ENCODE results near the gene ZNF664.

ZNF664 gene

GRCh38 chr12:124010687-124011086 lies 37.7 kb downstream of the ZNF664 start:
- Mint-ChIP-seq H3K9me3 (no peaks in the 10 kb centered on the region), H3K36me3 (peaks cover 35% of the 10 kb centered on the region)

GRCh38 chr12:124011435-124012115 lies 38.6 kb downstream of the ZNF664 start:
- Mint-ChIP-seq H3K9me3 (no peaks in the 10 kb centered on the region), H3K27ac (no peak overlapping the region), H3K4me1 (peaks cover 10% of the 10 kb centered on the region), H3K27me3 (no peaks in the 10 kb centered on the region), H3K36me3 (peaks cover 35% of the 10 kb centered on the region), H3K4me3 (no peak overlapping the region)
- no peak for DNase-seq (ENCODE audit: low spot score in 2 of 2)
- no peak for ATAC-seq (ENCODE audit: low read depth)

More at GRCh38 chr12:124010687-124011086, 37.7 kb downstream of the ZNF664 start:
- DNase-seq (ENCODE audit: low spot score in 2 of 2) (no peak), ATAC-seq (ENCODE audit: low read depth) (no peak)
- Mint-ChIP-seq H3K4me1 (peaks cover 19% of the 10 kb centered on the region), H3K27ac (peak overlapping the region; percentile 12), H3K27me3 (no peaks in the 10 kb centered on the region), H3K4me3 (no peak overlapping the region)

DNA sequence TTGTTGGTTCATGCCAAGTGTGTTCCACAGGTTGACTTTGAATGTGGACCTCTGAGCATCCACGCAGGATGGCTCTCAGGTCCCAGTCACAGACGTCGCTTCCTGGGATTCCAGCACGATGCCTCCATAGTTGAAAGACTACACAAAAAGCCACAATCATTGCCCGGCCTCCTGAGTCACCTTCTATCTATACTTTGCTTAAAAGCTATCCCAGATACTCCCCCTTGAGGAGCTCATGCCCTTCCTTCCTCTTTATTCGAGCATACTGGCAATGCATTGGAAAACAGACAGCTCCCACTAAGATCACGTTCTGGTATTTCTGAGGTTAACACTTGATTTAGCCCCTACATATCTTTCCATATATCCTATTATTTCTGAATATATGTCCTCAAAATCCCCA lies 40.1 kb downstream of the ZNF664 start:
- Mint-ChIP-seq H3K4me3 (no peak overlapping the region), H3K4me1 (peaks cover 4% of the 10 kb centered on the region), H3K9me3 (no peaks in the 10 kb centered on the region), H3K27me3 (no peaks in the 10 kb centered on the region), H3K27ac (no peak overlapping the region), H3K36me3 (peaks cover 32% of the 10 kb centered on the region)
- ATAC-seq (ENCODE audit: low read depth), result no peak
- no peak for DNase-seq (ENCODE audit: low spot score in 2 of 2)

DNA sequence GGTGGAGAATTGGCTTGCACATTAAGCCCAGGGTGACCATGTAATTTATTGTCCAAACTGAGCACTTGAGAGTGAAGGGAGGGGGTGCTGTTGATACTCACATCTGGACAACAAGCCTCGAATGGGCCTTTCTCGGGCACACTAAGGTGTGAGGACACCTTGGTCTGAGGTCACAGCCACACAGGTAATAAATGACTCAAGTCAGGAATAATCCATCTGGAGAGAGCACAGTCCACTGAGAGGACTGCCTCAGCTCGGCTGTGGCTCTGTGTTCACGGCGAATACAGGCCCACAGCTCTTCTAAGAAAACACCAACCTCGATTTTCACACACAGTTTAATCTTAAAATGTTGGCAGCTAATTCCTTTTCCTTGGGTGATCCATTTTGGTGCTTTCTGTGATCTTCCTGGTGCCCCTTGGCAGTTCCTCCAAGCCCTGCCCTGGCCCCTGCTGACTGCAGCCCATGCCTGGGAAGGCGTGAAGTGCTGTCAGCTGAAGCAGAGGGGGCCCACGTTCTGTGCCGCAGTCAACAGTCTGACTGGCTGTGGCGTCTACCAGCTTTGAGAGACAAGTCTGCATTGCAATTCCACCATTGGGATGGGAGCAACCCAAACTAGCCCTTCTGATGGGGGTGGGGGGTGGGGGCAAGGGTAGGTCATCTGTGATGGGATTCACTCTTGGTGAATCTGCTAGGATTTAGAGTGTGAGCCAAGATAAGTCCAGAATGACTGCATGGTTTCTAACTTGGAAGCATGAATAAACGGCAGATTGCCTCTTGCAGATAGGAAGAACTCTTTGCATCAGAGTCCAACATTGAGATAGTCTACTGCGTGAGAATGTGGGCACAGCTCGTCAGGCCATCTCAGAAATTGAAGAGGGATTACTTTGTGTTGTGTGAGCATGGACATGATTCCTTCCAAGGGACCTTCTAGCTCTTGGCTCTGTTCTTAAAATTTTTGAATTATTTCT lies 42.8 kb downstream of the ZNF664 start:
- H3K4me1 Mint-ChIP-seq, result peaks cover 5% of the 10 kb centered on the region
- DNase-seq (ENCODE audit: low spot score in 2 of 2) (no peak), ATAC-seq (ENCODE audit: low read depth) (no peak)

GRCh38 chr12:124017064-124017463 lies 44.0 kb downstream of the ZNF664 start:
- Mint-ChIP-seq H3K4me3 (no peak overlapping the region), H3K27me3 (no peaks in the 10 kb centered on the region), H3K27ac (no peak overlapping the region), H3K4me1 (peaks cover 5% of the 10 kb centered on the region), H3K9me3 (no peaks in the 10 kb centered on the region), H3K36me3 (peaks cover 18% of the 10 kb centered on the region)
- no peak for ATAC-seq (ENCODE audit: low read depth)
- DNase-seq (ENCODE audit: low spot score in 2 of 2), result no peak

More for the DNA sequence above, 42.8 kb downstream of the ZNF664 start:
- Mint-ChIP-seq H3K27me3 (no peaks in the 10 kb centered on the region), H3K27ac (no peak overlapping the region), H3K9me3 (no peaks in the 10 kb centered on the region), H3K36me3 (peaks cover 27% of the 10 kb centered on the region), H3K4me3 (no peak overlapping the region)

DNA sequence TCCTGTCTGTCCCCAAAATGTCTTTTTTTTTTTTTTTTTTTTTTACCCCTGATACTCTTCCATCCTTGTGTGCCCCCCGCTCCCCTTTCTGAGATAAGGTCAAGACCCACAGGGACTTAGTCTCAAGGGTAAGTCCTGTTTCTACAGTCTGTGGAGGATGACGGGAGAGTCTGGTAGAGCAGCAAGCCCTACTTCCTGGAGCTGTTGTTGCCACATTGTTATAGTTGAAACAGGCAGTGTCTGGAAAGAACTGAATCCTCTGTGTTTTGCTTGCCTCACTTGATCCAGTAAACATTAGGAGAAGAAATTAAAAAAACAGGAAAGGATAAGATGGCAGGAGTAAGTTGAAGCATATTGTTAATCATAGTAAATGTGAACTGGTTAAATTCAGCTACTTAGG lies 45.5 kb downstream of the ZNF664 start:
- peaks cover 8% of the 10 kb centered on the region for H3K36me3 Mint-ChIP-seq
- H3K4me1 Mint-ChIP-seq, result peaks cover 5% of the 10 kb centered on the region
- ATAC-seq (ENCODE audit: low read depth) (no peak), DNase-seq (ENCODE audit: low spot score in 2 of 2) (no peak)
- peak overlapping the region; percentile 37 for H3K27ac Mint-ChIP-seq
- H3K9me3 Mint-ChIP-seq, result peaks cover 1% of the 10 kb centered on the region
- no peaks in the 10 kb centered on the region for H3K27me3 Mint-ChIP-seq
- H3K4me3 Mint-ChIP-seq, result no peak overlapping the region

GRCh38 chr12:124019115-124019514 lies 46.1 kb downstream of the ZNF664 start:
- Mint-ChIP-seq H3K4me1 (peaks cover 5% of the 10 kb centered on the region), H3K4me3 (no peak overlapping the region), H3K9me3 (peaks cover 1% of the 10 kb centered on the region), H3K27ac (peak overlapping the region; percentile 37), H3K36me3 (peaks cover 4% of the 10 kb centered on the region), H3K27me3 (no peaks in the 10 kb centered on the region)
- DNase-seq (ENCODE audit: low spot score in 2 of 2) (no peak), ATAC-seq (ENCODE audit: low read depth) (no peak)

- Mint-ChIP-seq H3K36me3 (peaks cover 1% of the 10 kb centered on the region), H3K4me1 (peaks cover 5% of the 10 kb centered on the region), H3K4me3 (no peak overlapping the region), H3K27ac (no peak overlapping the region), H3K27me3 (no peaks in the 10 kb centered on the region), H3K9me3 (peaks cover 1% of the 10 kb centered on the region)
- no peak for DNase-seq (ENCODE audit: low spot score in 2 of 2)
- no peak for ATAC-seq (ENCODE audit: low read depth)
These were observed 47.5 kb downstream of the ZNF664 start for GRCh38 chr12:124020514-124020949.

GRCh38 chr12:124021007-124021406 lies 48.0 kb downstream of the ZNF664 start:
- Mint-ChIP-seq H3K4me1 (peaks cover 5% of the 10 kb centered on the region), H3K27ac (no peak overlapping the region), H3K4me3 (no peak overlapping the region), H3K36me3 (peaks cover 1% of the 10 kb centered on the region), H3K27me3 (no peaks in the 10 kb centered on the region), H3K9me3 (peaks cover 1% of the 10 kb centered on the region)
- DNase-seq (ENCODE audit: low spot score in 2 of 2) (no peak), ATAC-seq (ENCODE audit: low read depth) (no peak)

DNA sequence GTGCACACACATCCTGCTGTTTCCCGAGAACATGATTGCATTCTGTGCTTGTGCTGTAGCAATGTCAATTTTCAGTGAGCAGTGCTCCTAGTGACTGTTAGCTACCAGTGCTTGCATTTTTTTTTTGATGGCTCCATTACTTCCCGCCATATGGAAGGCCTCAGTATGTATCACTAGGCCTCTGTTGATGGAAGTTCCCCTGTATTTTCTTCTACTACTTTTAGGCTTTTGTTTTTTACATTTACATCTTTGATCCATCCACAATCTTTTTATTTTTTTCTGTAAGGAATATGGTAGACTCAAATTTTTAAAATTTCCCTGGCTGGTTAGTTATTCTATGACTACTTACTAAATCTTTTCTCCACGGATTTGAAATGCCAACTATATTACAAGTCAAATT lies 49.1 kb downstream of the ZNF664 start:
- Mint-ChIP-seq H3K9me3 (peaks cover 1% of the 10 kb centered on the region), H3K4me3 (no peak overlapping the region), H3K27ac (no peak overlapping the region), H3K4me1 (peaks cover 5% of the 10 kb centered on the region), H3K36me3 (peaks cover 1% of the 10 kb centered on the region), H3K27me3 (no peaks in the 10 kb centered on the region)
- ATAC-seq (ENCODE audit: low read depth), result no peak
- no peak for DNase-seq (ENCODE audit: low spot score in 2 of 2)

DNA sequence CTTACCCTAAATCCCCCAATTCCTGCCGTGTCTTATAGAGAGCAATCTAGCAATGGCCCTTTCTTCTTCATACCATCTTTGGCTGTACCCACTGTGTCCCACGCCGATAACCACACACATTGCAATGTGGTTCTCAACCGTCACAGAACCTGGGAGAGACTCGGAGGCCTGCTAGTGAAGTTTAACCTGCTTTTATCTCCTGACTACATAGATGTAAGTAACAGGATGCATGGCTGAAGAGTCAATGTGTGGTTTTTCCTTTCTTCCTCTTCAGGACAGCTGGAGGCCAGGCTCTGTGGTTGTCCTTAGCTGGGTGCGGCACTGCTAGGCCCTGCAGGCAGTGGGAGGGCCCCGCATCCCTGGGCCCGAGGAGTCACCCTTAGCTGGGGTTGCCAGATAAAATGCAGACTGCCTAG lies 51.3 kb downstream of the ZNF664 start:
- no peaks in the 10 kb centered on the region for H3K4me1 Mint-ChIP-seq
- H3K9me3 Mint-ChIP-seq, result peaks cover 1% of the 10 kb centered on the region
- DNase-seq (ENCODE audit: low spot score in 2 of 2) (no peak), ATAC-seq (ENCODE audit: low read depth) (no peak)
- peaks cover 6% of the 10 kb centered on the region for H3K27me3 Mint-ChIP-seq
- H3K36me3 Mint-ChIP-seq, result peaks cover 4% of the 10 kb centered on the region
- H3K4me3 Mint-ChIP-seq, result no peak overlapping the region
- H3K27ac Mint-ChIP-seq, result no peak overlapping the region

DNA sequence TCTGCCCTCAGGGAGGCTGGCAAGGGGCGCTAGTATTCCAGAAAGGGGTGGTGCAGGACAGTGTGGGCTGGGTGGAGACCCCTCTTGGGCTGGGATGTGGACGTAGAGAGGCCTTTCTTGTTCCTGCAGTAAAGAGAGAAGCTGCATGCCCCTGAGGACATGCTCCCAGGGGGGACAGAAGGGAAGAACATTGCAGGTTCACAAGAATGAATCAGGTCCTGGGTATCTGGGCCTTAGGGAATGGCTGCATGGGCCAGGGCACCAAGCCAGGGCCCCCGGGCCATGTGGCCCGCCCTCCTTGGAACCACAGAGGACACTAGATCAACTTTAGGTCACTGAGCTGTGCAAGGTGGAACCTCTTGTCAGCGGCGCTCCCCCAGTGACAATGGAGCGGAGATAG lies 51.8 kb downstream of the ZNF664 start:
- H3K9me3 Mint-ChIP-seq, result peaks cover 1% of the 10 kb centered on the region
- ATAC-seq (ENCODE audit: low read depth) (no peak), DNase-seq (ENCODE audit: low spot score in 2 of 2) (no peak)
- no peaks in the 10 kb centered on the region for H3K4me1 Mint-ChIP-seq
- no peak overlapping the region for H3K27ac Mint-ChIP-seq
- peaks cover 6% of the 10 kb centered on the region for H3K27me3 Mint-ChIP-seq
- H3K36me3 Mint-ChIP-seq, result peaks cover 4% of the 10 kb centered on the region
- H3K4me3 Mint-ChIP-seq, result no peak overlapping the region

- Mint-ChIP-seq H3K4me1 (no peaks in the 10 kb centered on the region), H3K36me3 (peaks cover 4% of the 10 kb centered on the region), H3K27ac (no peak overlapping the region), H3K9me3 (peaks cover 1% of the 10 kb centered on the region), H3K4me3 (no peak overlapping the region), H3K27me3 (peaks cover 6% of the 10 kb centered on the region)
- DNase-seq (ENCODE audit: low spot score in 2 of 2), result no peak
- ATAC-seq (ENCODE audit: low read depth), result no peak
These were observed 52.6 kb downstream of the ZNF664 start for GRCh38 chr12:124025661-124026060.

All from memory B cell (primary cell).